HL-60/S4 treated with phorbol 12-myristate 13-acetate at 8.2 ng/mL for 4 days and 3 days (cell line): Measurements from ENCODE around the gene TMEM106C.

Experiments used
- in situ Hi-C: fragments of 300-500 bp; cut with MboI; formaldehyde crosslinking; loops from 2 replicates; pipeline ENCODE4 v1.15.0; 2022; ENCODE audit warnings: low sequenced_read_pairs

The TMEM106C gene

DNA sequence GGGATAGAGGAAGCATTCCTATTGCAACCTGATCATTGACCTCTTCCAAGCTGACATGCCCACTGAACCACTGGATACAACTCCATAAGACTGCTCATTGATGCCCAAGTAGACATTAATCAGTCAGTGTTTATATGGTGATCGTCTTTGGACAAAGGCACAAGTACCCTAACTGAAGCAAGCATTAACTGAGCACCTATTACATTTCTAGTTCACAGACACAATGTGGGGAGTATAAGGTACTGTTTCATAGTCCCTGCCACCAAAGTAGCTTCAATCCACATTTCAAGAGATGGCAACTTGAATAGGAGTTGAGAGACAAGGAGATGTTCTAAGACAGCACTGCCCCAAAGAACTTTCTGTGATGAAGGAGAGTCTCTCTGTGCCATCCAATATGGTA lies 51.7 kb downstream of the TMEM106C start:
- in situ Hi-C loops = no loop called here

DNA sequence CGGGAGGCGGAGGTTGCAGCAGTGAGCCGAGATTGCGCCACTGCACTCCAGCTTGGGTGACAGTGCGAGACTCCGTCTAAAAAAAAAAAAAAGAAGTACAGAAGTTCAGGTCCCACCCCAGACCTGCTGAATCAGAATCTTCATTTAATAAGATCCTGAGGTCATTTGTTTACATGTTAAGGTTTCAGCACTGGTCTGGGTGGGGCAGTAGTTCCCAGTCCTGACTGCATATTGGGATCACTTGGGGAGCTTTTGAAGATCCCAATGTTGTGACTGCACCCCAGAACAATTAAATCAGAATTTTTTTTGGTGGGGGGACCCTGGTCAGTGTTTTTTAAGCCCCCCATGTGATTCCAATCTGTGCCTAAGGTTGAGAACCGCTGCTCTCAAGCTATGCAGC lies 52.6 kb downstream of the TMEM106C start:
- in situ Hi-C loops = no loop called here

DNA sequence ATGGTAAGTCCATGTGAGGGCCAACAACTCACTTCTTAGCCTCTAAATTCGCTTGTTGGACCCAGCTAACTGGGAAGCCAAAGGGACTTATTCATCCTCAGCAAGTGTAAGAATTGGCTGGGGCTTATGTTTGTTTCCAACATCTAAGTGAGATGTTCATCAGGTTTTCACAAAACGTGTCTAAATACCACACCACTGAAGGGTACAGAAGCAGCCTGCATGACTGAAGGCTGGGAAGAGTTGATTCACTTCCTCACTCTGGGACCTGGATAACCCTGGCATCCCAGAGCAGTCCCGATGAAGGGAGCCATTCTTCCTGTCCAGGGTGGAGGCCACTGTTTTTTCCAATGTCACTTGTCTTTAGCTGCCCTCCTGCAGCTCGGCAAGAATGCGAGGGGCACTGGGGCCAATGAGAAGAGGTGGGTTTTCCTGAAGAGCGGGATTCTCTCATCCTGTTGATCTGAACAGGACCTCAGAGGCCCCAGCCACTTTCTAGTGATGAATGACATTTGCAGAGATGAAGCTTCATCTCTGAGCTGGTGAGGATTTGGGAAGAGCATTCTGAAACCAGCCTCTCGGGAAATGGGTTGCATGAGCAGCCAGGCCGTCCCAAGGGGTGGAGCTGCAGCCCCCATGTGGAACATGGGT lies 53.1 kb downstream of the TMEM106C start:
- in situ Hi-C loops = no loop called here

DNA sequence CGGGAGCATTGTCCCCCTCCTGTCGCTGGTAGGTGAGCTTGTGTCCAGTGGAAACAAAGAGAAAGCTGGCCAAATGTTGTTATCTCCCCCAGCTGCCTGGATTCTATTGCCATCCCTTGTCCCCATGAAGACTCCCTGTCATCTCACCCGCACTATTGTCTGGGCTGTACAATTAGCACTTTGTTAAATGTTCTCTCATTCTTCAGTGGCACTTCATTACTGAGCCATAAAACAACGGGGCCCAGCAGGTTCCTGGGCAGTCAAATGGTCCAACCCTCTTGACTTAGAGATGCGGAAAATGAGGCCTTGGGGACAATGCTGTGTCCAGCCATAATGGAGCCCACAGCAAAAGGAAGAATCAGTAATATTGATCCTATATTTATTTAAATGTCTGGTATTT lies 54.1 kb downstream of the TMEM106C start:
- in situ Hi-C loops = no loop called here

DNA sequence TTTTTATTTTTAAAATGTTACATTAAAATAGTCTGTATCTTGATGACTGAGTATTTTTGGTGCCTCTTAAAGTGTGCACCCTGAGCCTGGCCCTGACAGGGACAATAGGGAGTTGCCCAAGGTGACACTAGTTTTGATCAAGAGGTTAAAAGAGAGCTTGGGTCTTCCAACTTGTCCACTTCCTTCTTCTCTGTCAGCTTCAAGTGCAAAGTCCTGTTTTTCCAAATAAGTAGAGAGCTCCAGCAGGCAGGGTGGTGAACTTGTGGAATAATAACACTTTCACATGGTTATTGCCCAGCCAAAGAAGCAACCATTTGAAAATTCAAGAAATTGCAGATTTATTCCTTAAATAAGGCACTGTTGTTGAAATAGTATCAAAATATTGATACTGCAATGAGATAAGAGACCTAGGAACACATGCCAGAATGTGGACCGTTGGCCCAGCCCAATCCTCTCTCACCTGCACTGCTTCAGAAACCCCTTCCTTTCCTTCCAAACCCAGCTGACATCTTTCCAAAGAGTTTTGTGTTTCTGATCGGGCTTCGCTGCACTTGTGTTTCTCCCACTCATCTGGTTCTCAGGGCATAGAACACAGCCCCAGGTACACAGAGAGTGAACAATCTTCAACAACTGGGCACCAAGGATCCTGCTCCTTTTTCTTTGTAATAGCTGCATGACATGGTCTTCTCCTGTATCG lies 54.7 kb downstream of the TMEM106C start:
- in situ Hi-C loops = no loop called here
